HepG2 (cell line): Measurements from ENCODE around the gene ABCB11. TPM values are rescaled to one million over a fixed set of nuclear protein-coding genes. Genes with fewer than 3 reads are reported as not detected.

Source experiments
- ATAC-seq: fragments of 200-7000 bp; cut with Tn5 transposase; 3 replicates; pipeline ENCODE4 v1.9.1; 2020; ENCODE audit warnings: mild to moderate bottlenecking, moderate library complexity
- BruUV-seq: library from RNA; stranded (reverse); fragments of 400-500 nt; replicated peaks from 2 replicates; lab custom pipeline; 2021; lab: Mats Ljungman, UMichigan
- CTCF ChIA-PET: fragments of 300-600 bp; formaldehyde crosslinking; extraction: SDS; loops from one replicate; lab custom pipeline; 2021; ENCODE audit warnings: low total read pairs, inconsistent platforms, low intra/inter-chr PET ratio; lab: Yijun Ruan, JAX
- POLR2A ChIA-PET: fragments of 350-600 bp; sonication (Branson Sonifier 250); formaldehyde crosslinking; loops from one replicate; lab custom pipeline; 2020; ENCODE audit warnings: antibody characterized with exemption, inconsistent platforms; lab: Yijun Ruan, JAX
- DNase-seq: peaks from one replicate; pipeline ENCODE4 v3.0.0-alpha.2; 2015; ENCODE audit warnings: low spot score
- FAIRE-seq: peaks from 3 replicates; lab custom pipeline; 2011; peaks lifted over from hg19 to GRCh38; lab: Jason Lieb, UNC
- H2AFZ ChIP-seq: one replicate; pipeline ENCODE4 v1.6.1; 2011; ENCODE audit warnings: low read length, inconsistent platforms
- H3K27ac ChIP-seq: fragments of 300-600 bp; 3 replicates; pipeline ENCODE4 v1.8.0; 2011; ENCODE audit warnings: mixed run types, mild to moderate bottlenecking, mixed read lengths, low read length, inconsistent platforms; ENCODE audit not compliant: insufficient read depth; ENCODE audit errors: extremely low read length
- H3K27me3 ChIP-seq, 2 experiments: fragments of 200-600 bp in 1 of 2; 2 replicates in 1 of 2; 3 replicates in 1 of 2; pipeline versions ENCODE4 v1.6.0 to v1.8.0; 2011; ENCODE audit warnings: low read length in 2 of 2, mild to moderate bottlenecking in 2 of 2, moderate library complexity in 2 of 2, inconsistent platforms in 1 of 2; ENCODE audit not compliant: insufficient read depth in 2 of 2, control insufficient read depth in 1 of 2
- H3K36me3 ChIP-seq, 2 experiments: fragments of 200-600 bp in 1 of 2; replicated peaks in 1 of 2; 2 replicates in 1 of 2; 3 replicates in 1 of 2; pipeline versions ENCODE4 v1.5.1 to v1.8.0; 2011; ENCODE audit warnings: low read length in 2 of 2, inconsistent platforms in 1 of 2; ENCODE audit not compliant: insufficient read depth in 2 of 2, control insufficient read depth in 1 of 2
- H3K4me1 ChIP-seq: 2 replicates; pipeline ENCODE4 v1.5.1; 2012; ENCODE audit warnings: low read length, inconsistent platforms; ENCODE audit not compliant: insufficient read depth
- H3K4me2 ChIP-seq: 2 replicates; pipeline ENCODE4 v1.6.0; 2011; ENCODE audit warnings: low read depth, low read length, inconsistent platforms
- H3K4me3 ChIP-seq, 3 experiments: fragments of 200-600 bp in 1 of 3; sonication (generic), shearing (Covaris generic) in 1 of 3; replicated peaks in 1 of 3; 2 replicates each; pipeline ENCODE4 v1.5.1; 2011 to 2016; ENCODE audit warnings: low read length in 3 of 3, inconsistent platforms in 2 of 3, low read depth in 2 of 3, mild to moderate bottlenecking in 2 of 3, control low read depth in 1 of 3, mixed read lengths in 1 of 3; ENCODE audit not compliant: insufficient read depth in 1 of 3
- H3K79me2 ChIP-seq: one replicate; pipeline ENCODE4 v1.6.1; 2011; ENCODE audit warnings: low read length, inconsistent platforms; ENCODE audit not compliant: insufficient read depth
- H3K9ac ChIP-seq: 2 replicates; pipeline ENCODE4 v1.6.0; 2011; ENCODE audit warnings: mild to moderate bottlenecking, low read depth, low read length, inconsistent platforms; ENCODE audit not compliant: insufficient read depth
- H3K9me3 ChIP-seq: 2 replicates; pipeline ENCODE4 v1.5.1; 2012; ENCODE audit warnings: mild to moderate bottlenecking, low read length
- H4K20me1 ChIP-seq: 2 replicates; pipeline ENCODE4 v1.6.0; 2011; ENCODE audit warnings: inconsistent platforms, mild to moderate bottlenecking, low read length, moderate library complexity; ENCODE audit not compliant: insufficient read depth
- DZIP1 ChIP-seq: sonication (generic); formaldehyde crosslinking; IDR thresholded peaks from 2 replicates; pipeline ENCODE4 v1.5.0; 2020; ENCODE audit warnings: mild to moderate bottlenecking, missing genetic modification reagents
- FOXA1 ChIP-seq, 2 experiments: fragments of 450-650 bp in 1 of 2; sonication (generic) in 1 of 2; formaldehyde crosslinking in 1 of 2; IDR thresholded peaks; 2 replicates each; pipeline versions ENCODE4 v1.4.0 to v1.6.1; 2016 to 2020; ENCODE audit warnings: missing genetic modification reagents in 1 of 2
- GATAD2A ChIP-seq: IDR thresholded peaks from 2 replicates; pipeline ENCODE4 v1.6.1; 2016
- GFI1 ChIP-seq: sonication (generic); formaldehyde crosslinking; IDR thresholded peaks from 2 replicates; pipeline ENCODE4 v1.5.0; 2020; ENCODE audit warnings: missing genetic modification reagents, mild to moderate bottlenecking, borderline replicate concordance
- PHF20 ChIP-seq: sonication (generic); formaldehyde crosslinking; IDR thresholded peaks from 2 replicates; pipeline ENCODE4 v1.5.0; 2020; ENCODE audit warnings: mild to moderate bottlenecking, missing genetic modification reagents
- RARG ChIP-seq: sonication (generic); formaldehyde crosslinking; IDR thresholded peaks from 2 replicates; pipeline ENCODE4 v1.4.0; 2020; ENCODE audit warnings: low read depth, mild to moderate bottlenecking, missing genetic modification reagents
- XRCC5 ChIP-seq: fragments of 200-400 bp; formaldehyde crosslinking; optimal IDR thresholded peaks from 2 replicates; pipeline ENCODE3; 2017; ENCODE audit warnings: mild to moderate bottlenecking, low read length
- ZBTB7A ChIP-seq: sonication (generic); formaldehyde crosslinking; IDR thresholded peaks from 2 replicates; pipeline ENCODE4 v1.8.0; 2022; ENCODE audit warnings: mild to moderate bottlenecking, missing genetic modification reagents
- ZMAT3 ChIP-seq: sonication (generic); formaldehyde crosslinking; conservative IDR thresholded peaks from 2 replicates; pipeline ENCODE4 v1.7.0; 2021; ENCODE audit warnings: missing genetic modification reagents
- ZMYM3 ChIP-seq: sonication (generic); formaldehyde crosslinking; IDR thresholded peaks from 2 replicates; pipeline ENCODE4 v1.5.1; 2020; ENCODE audit warnings: mild to moderate bottlenecking, missing genetic modification reagents
- ZNF180 ChIP-seq: sonication (generic); formaldehyde crosslinking; IDR thresholded peaks from 2 replicates; pipeline ENCODE4 v1.4.0; 2020; ENCODE audit warnings: low read depth, missing genetic modification reagents, borderline replicate concordance
- ZNF34 ChIP-seq: sonication (generic); formaldehyde crosslinking; IDR thresholded peaks from 2 replicates; pipeline ENCODE4 v1.4.0; 2020; ENCODE audit warnings: mild to moderate bottlenecking, missing genetic modification reagents, borderline replicate concordance
- ZNF710 ChIP-seq: sonication (generic); formaldehyde crosslinking; IDR thresholded peaks from 2 replicates; pipeline ENCODE4 v1.5.0; 2020; ENCODE audit warnings: mild to moderate bottlenecking, missing genetic modification reagents, borderline replicate concordance
- WGBS: methylation state at CpG from one replicate; pipeline ENCODE4 v1.1.6; 2017; ENCODE audit warnings: low lambda C conversion rate; 5-methylcytosine and 5-hydroxymethylcytosine counted together
- in situ Hi-C: cut with HindIII; loops from 2 replicates; pipeline ENCODE4 v1.10.0; 2017; ENCODE audit warnings: low pct_unique_long_range_greater_than_20kb; ENCODE audit not compliant: extremely low pct_ligation_motif_present
- intact Hi-C: fragments of 100-400 bp; cut with micrococcal nuclease; formaldehyde crosslinking; loops from one replicate; pipeline ENCODE4 v1.10.0; 2022; ENCODE audit not compliant: unreplicated experiment
- polyA plus RNA-seq, 8 experiments: library from polyadenylated mRNA; depleted of rRNA in 3 of 8; stranded (reverse) in 7 of 8; unstranded in 1 of 8; fragments of >200 nt; fragmentation: Illumina TruSeq in 4 of 8; extraction: Trizol in 4 of 8; gene quantifications; 2 replicates each; pipeline versions ENCODE4 v1.2.1 to v1.2.3, GENCODE V29; 2011 to 2016; ENCODE audit warnings: low read depth in 4 of 8, missing spikeins in 1 of 8, mixed read lengths in 1 of 8; ENCODE audit not compliant: insufficient read depth in 1 of 8
- total RNA-seq, 5 experiments: library from RNA; depleted of rRNA; stranded (reverse); fragments of >200 nt; fragmentation: Illumina TruSeq; extraction: Trizol; gene quantifications; 2 replicates each; pipeline ENCODE4 v1.2.3, GENCODE V29; 2016; ENCODE audit warnings: low read depth in 1 of 5

Gene ABCB11
- total and polyA plus RNA-seq, 2 of the 13 experiments (the other 11 are each of a cell fraction or from before 2014, with no cell fraction given) = not detected

- H3K36me3 ChIP-seq = no peaks in the 10 kb centered on the region
- CTCF ChIA-PET = no interaction called here
- H3K79me2 ChIP-seq = no peaks in the 10 kb centered on the region
- POLR2A ChIA-PET = no interaction called here
- H3K27me3 ChIP-seq = no peaks in the 10 kb centered on the region
- FAIRE-seq (no peak), ATAC-seq (no peak), DNase-seq (no peak)
- H4K20me1 ChIP-seq = no peaks in the 10 kb centered on the region
- H3K9ac ChIP-seq = no peak overlapping the region
- BruUV-seq = no TSS peak
- no peak overlapping the region for H2AFZ ChIP-seq
- H3K27ac ChIP-seq = no peak overlapping the region
- no peaks in the 10 kb centered on the region for H3K9me3 ChIP-seq
- H3K4me3 ChIP-seq = no peak overlapping the region
- no peak overlapping the region for H3K4me2 ChIP-seq
- no peaks in the 10 kb centered on the region for H3K4me1 ChIP-seq
- intact Hi-C loops = no loop called here
- 56% methylated on average over 3 of the region's 3 CpGs for WGBS
- TF ChIP-seq ZMAT3 (CRISPR knock-in tag) (no peak), ZNF180 (CRISPR knock-in tag) (no peak), XRCC5 (no peak), PHF20 (CRISPR knock-in tag) (no peak), ZBTB7A (CRISPR knock-in tag) (no peak), ZNF710 (CRISPR knock-in tag) (no peak), ZNF34 (CRISPR knock-in tag) (no peak), DZIP1 (CRISPR knock-in tag) (no peak), GATAD2A (CRISPR knock-in tag) (no peak), FOXA1 (IDR thresholded peaks at IDR 0.05) (no peak), FOXA1 (CRISPR knock-in tag; IDR thresholded peaks at IDR 0.05) (no peak), ZMYM3 (CRISPR knock-in tag) (no peak), RARG (CRISPR knock-in tag) (no peak), GFI1 (CRISPR knock-in tag) (no peak)
- in situ Hi-C loops = no loop called here
Observed at GRCh38 chr2:169027234-169027633, 3.9 kb downstream of the ABCB11 start.
